ENCODE measurements around the gene EFHC2.

Gene EFHC2

DNA sequence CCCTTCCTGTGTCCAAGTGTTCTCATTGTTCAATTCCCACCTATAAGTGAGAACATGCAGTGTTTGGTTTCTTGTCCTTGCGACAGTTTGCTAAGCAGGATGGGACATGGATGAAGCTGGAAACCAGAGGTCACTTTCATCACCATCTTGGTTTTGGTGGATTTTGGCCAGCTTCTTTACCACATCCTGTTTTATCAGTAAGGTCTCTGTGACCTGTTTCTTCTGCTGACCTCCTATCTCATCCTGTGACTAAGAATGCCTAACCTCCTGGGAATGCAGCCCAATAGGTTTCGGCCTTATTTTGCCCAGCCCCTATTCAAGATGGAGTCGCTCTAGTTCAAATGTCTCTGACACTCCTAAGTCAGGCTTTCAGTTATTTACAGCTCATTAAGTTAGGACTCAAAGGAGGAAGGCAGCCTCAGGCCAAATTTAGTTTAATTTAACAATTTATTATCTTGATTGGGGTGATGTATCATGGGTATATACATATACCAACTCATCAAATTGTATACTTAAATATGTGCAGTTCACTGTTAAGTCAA is 200.3 kb downstream of the EFHC2 start:
- no peak for DNase-seq

- DNase-seq = no peak
Observed at GRCh38 chrX:44130189-44130588, 213.3 kb downstream of the EFHC2 start.

- DNase-seq = no peak
Observed at GRCh38 chrX:44113337-44113736, 230.1 kb downstream of the EFHC2 start.

DNA sequence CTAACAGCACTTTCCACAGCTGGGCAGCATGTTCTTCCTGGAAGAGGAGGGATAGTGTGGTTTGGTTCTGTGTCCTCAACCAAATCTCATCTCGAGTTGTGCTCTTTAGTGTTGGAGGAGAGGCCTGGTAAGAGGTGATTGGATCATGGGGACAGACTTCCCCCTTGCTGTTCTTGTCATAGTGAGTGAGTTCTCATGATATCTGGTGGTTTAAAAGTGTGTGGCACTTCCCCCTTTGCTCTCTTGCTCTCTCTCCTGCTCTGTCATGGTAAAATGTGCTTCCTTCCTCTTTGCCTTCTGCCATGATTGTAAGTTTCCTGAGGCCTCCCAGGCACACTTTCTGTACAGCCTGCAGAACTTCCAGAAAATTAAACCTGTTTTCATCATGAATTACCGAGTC is 236.6 kb downstream of the EFHC2 start:
- DNase-seq = no peak

- no peak for DNase-seq
Observed at GRCh38 chrX:44105228-44105913, 238.1 kb downstream of the EFHC2 start.

DNA sequence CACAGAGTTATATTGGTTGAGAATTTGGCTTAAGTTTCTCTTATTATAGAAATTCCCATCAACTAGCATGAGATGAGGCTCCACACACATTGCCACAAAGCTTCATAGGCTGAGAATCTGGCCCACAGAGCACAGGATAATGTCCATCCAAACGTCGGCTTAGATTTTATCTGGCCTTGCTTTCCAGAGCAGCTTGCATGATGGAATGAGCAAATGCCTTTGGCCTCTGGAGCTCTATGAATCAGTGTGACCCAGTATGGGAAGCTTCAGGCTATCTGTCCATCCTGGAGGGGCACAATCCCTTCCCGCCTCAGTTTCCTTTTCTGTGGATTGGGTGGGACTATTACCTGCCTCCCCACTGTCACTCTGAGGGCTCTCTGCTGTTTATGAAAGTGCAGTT is 238.8 kb downstream of the EFHC2 start:
- no peak for DNase-seq

GRCh38 chrX:44101281-44101680 is 242.2 kb downstream of the EFHC2 start:
- DNase-seq = no peak

- no peak for DNase-seq
Observed at GRCh38 chrX:44099366-44099765, 244.1 kb downstream of the EFHC2 start.
